Parathyroid adenoma (tissue), 2 donors: ENCODE data around the gene MRGPRF.

Experiments
- H2AFZ ChIP-seq: fragments of 300-600 bp; sonication (generic); one replicate; pipeline ENCODE4 v1.7.0; 2017; ENCODE audit warnings: antibody characterized with exemption, mild to moderate bottlenecking
- H3K27ac ChIP-seq: fragments of 300-600 bp; sonication (generic); one replicate; pipeline ENCODE4 v1.7.0; 2017
- H3K27me3 ChIP-seq: fragments of 300-600 bp; sonication (generic); one replicate; pipeline ENCODE4 v1.7.0; 2017; ENCODE audit warnings: low read length; ENCODE audit not compliant: control insufficient read depth, insufficient read depth
- H3K36me3 ChIP-seq: fragments of 300-600 bp; sonication (generic); one replicate; pipeline ENCODE4 v1.7.0; 2017; ENCODE audit warnings: low read length; ENCODE audit not compliant: control insufficient read depth, insufficient read depth
- H3K4me1 ChIP-seq: fragments of 300-600 bp; sonication (generic); one replicate; pipeline ENCODE4 v1.7.0; 2017; ENCODE audit warnings: control low read depth
- H3K4me2 ChIP-seq: fragments of 300-600 bp; sonication (generic); one replicate; pipeline ENCODE4 v1.7.0; 2017; ENCODE audit warnings: low read length
- H3K4me3 ChIP-seq: fragments of 300-600 bp; sonication (generic); one replicate; pipeline ENCODE4 v1.7.0; 2017; ENCODE audit warnings: low read depth, low read length
- H3K79me2 ChIP-seq: fragments of 300-600 bp; sonication (generic); one replicate; pipeline ENCODE4 v1.7.0; 2017; ENCODE audit warnings: control low read depth
- H3K9ac ChIP-seq: fragments of 300-600 bp; sonication (generic); one replicate; pipeline ENCODE4 v1.7.0; 2017; ENCODE audit warnings: mild to moderate bottlenecking
- H3K9me3 ChIP-seq: fragments of 300-600 bp; sonication (generic); one replicate; pipeline ENCODE4 v1.7.0; 2017; ENCODE audit warnings: low read length; ENCODE audit not compliant: control insufficient read depth
- CTCF ChIP-seq: fragments of 300-600 bp; sonication (generic); IDR thresholded peaks from one replicate; pipeline ENCODE4 v1.7.0; 2017; ENCODE audit warnings: antibody characterized with exemption, mild to moderate bottlenecking
- donor health status: primary hyperparathyroidism.

MRGPRF gene

GRCh38 chr11:68969386-68969785 lies 43.7 kb downstream of the MRGPRF start:
- H3K4me2 ChIP-seq = no peak overlapping the region
- no peak for TF ChIP-seq CTCF
- H3K27me3 ChIP-seq = no peaks in the 10 kb centered on the region

GRCh38 chr11:68968306-68969250 lies 44.5 kb downstream of the MRGPRF start:
- TF ChIP-seq CTCF = no peak
- Histone ChIP-seq H3K27me3 (no peaks in the 10 kb centered on the region), H3K4me3 (no peak overlapping the region), H2AFZ (no peak overlapping the region), H3K9ac (no peak overlapping the region), H3K4me2 (no peak overlapping the region), H3K27ac (no peak overlapping the region), H3K9me3 (no peaks in the 10 kb centered on the region), H3K79me2 (no peaks in the 10 kb centered on the region), H3K36me3 (no peaks in the 10 kb centered on the region), H3K4me1 (no peaks in the 10 kb centered on the region)

More at GRCh38 chr11:68969386-68969785, 43.7 kb downstream of the MRGPRF start:
- H3K4me3 ChIP-seq = no peak overlapping the region
- no peaks in the 10 kb centered on the region for H3K4me1 ChIP-seq
- no peak overlapping the region for H3K9ac ChIP-seq
- H2AFZ ChIP-seq = no peak overlapping the region
- H3K9me3 ChIP-seq = no peaks in the 10 kb centered on the region
- H3K79me2 ChIP-seq = no peaks in the 10 kb centered on the region
- no peak overlapping the region for H3K27ac ChIP-seq
- H3K36me3 ChIP-seq = no peaks in the 10 kb centered on the region

DNA sequence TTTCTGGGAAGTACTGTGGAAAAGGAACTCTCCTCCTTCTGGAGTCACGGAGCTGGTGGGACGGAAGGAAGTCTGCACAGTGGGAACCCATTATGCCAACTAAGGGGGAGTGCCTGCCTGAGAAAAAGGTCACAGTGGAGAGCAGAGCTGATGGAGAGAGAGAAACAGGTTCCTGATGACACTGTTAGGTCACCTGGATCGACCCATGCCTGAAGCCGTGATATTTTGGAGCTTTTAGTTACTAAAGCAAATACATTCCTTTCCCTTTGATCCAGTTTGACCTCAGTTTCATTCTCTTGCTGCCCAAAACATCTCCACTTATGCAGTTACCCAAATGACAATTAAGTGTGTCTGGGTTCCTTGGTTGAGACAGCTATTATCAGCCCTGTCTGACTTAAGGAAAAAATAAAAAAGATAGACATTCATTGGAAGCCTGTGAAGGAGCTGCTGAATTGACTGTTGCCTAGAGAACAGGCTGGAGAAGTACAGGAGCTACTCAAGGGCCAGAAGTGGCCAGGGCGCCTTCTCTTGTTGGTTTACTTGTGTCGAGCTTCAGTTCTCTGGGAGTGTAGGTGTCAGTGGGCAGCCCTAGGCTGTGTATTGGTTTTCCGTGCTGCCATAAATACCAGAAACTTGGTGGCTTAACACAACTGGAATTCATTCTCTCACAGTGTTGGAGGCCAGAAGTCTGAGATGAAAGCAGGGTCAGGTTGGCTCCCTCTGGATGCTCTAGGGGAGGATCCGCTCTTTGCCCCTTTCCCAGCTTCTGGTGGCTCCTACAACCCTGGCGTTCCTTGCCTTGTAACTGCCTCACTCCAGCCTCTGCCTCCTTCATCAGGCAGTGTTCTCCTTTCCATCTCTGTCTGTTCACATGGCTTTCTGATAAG lies 45.9 kb downstream of the MRGPRF start:
- H2AFZ ChIP-seq = no peak overlapping the region
- no peak overlapping the region for H3K4me2 ChIP-seq
- no peaks in the 10 kb centered on the region for H3K4me1 ChIP-seq
- H3K36me3 ChIP-seq = no peaks in the 10 kb centered on the region
- H3K27me3 ChIP-seq = no peaks in the 10 kb centered on the region
- no peak overlapping the region for H3K27ac ChIP-seq
- H3K9ac ChIP-seq = no peak overlapping the region
- no peaks in the 10 kb centered on the region for H3K79me2 ChIP-seq
- no peak overlapping the region for H3K4me3 ChIP-seq
- no peaks in the 10 kb centered on the region for H3K9me3 ChIP-seq
- no peak for TF ChIP-seq CTCF

DNA sequence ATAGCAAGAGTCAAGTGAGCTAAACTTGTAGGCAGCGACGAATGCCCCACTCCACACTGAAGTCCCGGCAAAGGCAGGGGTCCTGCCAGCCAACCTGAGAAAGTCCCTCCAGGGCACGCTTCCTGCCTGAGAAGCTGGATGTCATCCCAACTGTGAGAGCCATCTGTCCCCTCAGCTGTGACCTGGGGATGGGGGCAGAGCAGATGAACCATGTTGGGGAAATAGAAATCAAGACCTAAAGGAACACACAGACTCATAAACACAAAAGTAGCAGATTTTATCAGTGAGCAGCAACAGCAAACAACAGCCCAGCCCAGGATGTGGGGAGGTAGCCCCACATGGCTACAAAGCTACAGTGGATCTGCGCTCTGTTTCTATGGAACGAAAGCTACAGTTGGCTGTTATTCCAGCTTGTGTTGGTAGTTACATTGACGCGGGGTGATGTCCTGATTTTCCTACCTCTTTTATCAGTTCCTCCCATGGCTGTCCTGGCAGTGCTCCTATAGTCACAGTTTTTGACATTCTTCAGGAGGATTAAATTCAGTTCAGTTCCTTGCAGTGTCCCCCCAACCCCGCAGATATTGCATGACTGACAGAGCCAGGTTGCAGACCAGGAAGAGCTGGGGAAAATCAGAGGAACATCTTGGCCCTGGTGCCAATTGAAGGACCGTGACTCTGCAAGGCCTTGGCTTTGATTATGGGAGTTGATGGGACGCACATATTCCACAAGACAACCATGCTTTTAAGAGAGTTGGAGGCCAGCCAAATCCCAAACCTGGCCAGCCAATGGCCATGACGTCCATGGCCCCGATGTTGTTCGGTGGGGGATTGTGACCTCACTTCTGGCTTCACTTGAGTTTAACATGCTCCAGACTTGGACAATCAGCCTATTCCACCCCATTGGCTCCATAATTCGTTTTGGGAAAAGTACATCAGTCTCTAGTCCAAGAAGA lies 46.9 kb downstream of the MRGPRF start:
- H3K9me3 ChIP-seq = no peaks in the 10 kb centered on the region
- TF ChIP-seq CTCF = no peak
- no peaks in the 10 kb centered on the region for H3K36me3 ChIP-seq
- no peaks in the 10 kb centered on the region for H3K27me3 ChIP-seq
- no peak overlapping the region for H3K27ac ChIP-seq
- no peaks in the 10 kb centered on the region for H3K79me2 ChIP-seq
- H3K4me2 ChIP-seq = no peak overlapping the region
- H3K9ac ChIP-seq = no peak overlapping the region
- H3K4me3 ChIP-seq = no peak overlapping the region
- H2AFZ ChIP-seq = no peak overlapping the region
- H3K4me1 ChIP-seq = no peaks in the 10 kb centered on the region
